ENCODE measurements around the gene ARHGAP23.
A peak's percentile ranks its signal among the peaks of the same experiment; 100 is the strongest.
"Not testable (repeated sequence)": the region's sequence is repeated elsewhere in the genome, so short reads cannot be mapped to it uniquely, and the experiment has no call there.

Gene ARHGAP23

GRCh38 chr17:38460716-38461630 lies 32.7 kb downstream of the ARHGAP23 start:
- no peak for DNase-seq (ENCODE audit: low read depth)

GRCh38 chr17:38461683-38462082 lies 33.4 kb downstream of the ARHGAP23 start:
- no peak for DNase-seq (ENCODE audit: low read depth)

- DNase-seq (ENCODE audit: low read depth), result no peak
Measured at GRCh38 chr17:38463451-38463858, 35.2 kb downstream of the ARHGAP23 start.

- no peak for DNase-seq (ENCODE audit: low read depth)
Measured at GRCh38 chr17:38464251-38464722, 36.0 kb downstream of the ARHGAP23 start.

GRCh38 chr17:38464723-38465390 lies 36.6 kb downstream of the ARHGAP23 start:
- DNase-seq (ENCODE audit: low read depth), result peak; percentile 91

GRCh38 chr17:38465391-38466345 lies 37.4 kb downstream of the ARHGAP23 start:
- peak; percentile 72 for DNase-seq (ENCODE audit: low read depth)

- DNase-seq (ENCODE audit: low read depth), result no peak
Measured at GRCh38 chr17:38466346-38467315, 38.4 kb downstream of the ARHGAP23 start.

GRCh38 chr17:38467491-38467890 lies 39.2 kb downstream of the ARHGAP23 start:
- no peak for DNase-seq (ENCODE audit: low read depth)

- DNase-seq (ENCODE audit: low read depth), result no peak
Measured at GRCh38 chr17:38469875-38470274, 41.6 kb downstream of the ARHGAP23 start.

GRCh38 chr17:38471253-38471652 lies 43.0 kb downstream of the ARHGAP23 start:
- DNase-seq (ENCODE audit: low read depth), result not testable (repeated sequence)

- DNase-seq (ENCODE audit: low read depth), result not testable (repeated sequence)
Measured at GRCh38 chr17:38474666-38475065, 46.4 kb downstream of the ARHGAP23 start.

GRCh38 chr17:38476549-38476948 lies 48.3 kb downstream of the ARHGAP23 start:
- DNase-seq (ENCODE audit: low read depth), result no peak

- not testable (repeated sequence) for DNase-seq (ENCODE audit: low read depth)
Measured at GRCh38 chr17:38477417-38477816, 49.2 kb downstream of the ARHGAP23 start.

GRCh38 chr17:38477951-38478350 lies 49.7 kb downstream of the ARHGAP23 start:
- DNase-seq (ENCODE audit: low read depth), result not testable (repeated sequence)

GRCh38 chr17:38478667-38479066 lies 50.4 kb downstream of the ARHGAP23 start:
- DNase-seq (ENCODE audit: low read depth), result not testable (repeated sequence)

GRCh38 chr17:38482039-38482699 lies 53.9 kb downstream of the ARHGAP23 start:
- DNase-seq (ENCODE audit: low read depth), result not testable (repeated sequence)

GRCh38 chr17:38482700-38483043 lies 54.4 kb downstream of the ARHGAP23 start:
- not testable (repeated sequence) for DNase-seq (ENCODE audit: low read depth)

GRCh38 chr17:38484242-38485145 lies 56.2 kb downstream of the ARHGAP23 start:
- DNase-seq (ENCODE audit: low read depth), result peak; percentile 37

- no peak for DNase-seq (ENCODE audit: low read depth)
Measured at GRCh38 chr17:38485146-38485468, 56.8 kb downstream of the ARHGAP23 start.

Data from stromal cell of bone marrow (primary cell).